ENCODE data around the gene SHB. TPM values are rescaled to one million over a fixed set of nuclear protein-coding genes. Genes with fewer than 3 reads are reported as not detected.

SHB gene
- total and polyA plus RNA-seq, 2 donors from 2014 or later: 16.4 to 39.8 TPM

GRCh38 chr9:38032266-38033110 lies 36.5 kb downstream of the SHB start:
- FAIRE-seq (no peak), DNase-seq (peak; percentile 79 to 89 (median 88))
- Histone ChIP-seq H3K4me3 (ENCODE audit: low read length in 3 of 3) (no peak overlapping the region), H3K36me3 (ENCODE audit: control insufficient read depth in 2 of 3, insufficient read depth in 3 of 3, low read length in 3 of 3) (no peaks in the 10 kb centered on the region), H3K27ac (ENCODE audit: low read depth in 2 of 2, low read length in 2 of 2) (peak overlapping the region; percentile 54 to 75), H3K9ac (ENCODE audit: low read length in 3 of 3) (no peak overlapping the region), H3K27me3 (ENCODE audit: control insufficient read depth, insufficient read depth, low read length) (no peaks in the 10 kb centered on the region), H3K4me1 (ENCODE audit: control insufficient read depth in 2 of 3, insufficient read depth in 2 of 3, low read depth in 1 of 3, low read length in 3 of 3) (peaks cover 0 to 25% (median 18%) of the 10 kb centered on the region in 3 donors), H3K9me3 (ENCODE audit: control insufficient read depth in 2 of 3, insufficient read depth in 1 of 3, low read length in 3 of 3) (no peaks in the 10 kb centered on the region)
- TF ChIP-seq CTCF (IDR thresholded peaks at IDR 0.05; ENCODE audit: borderline replicate concordance, extremely low read depth, insufficient read depth): no peak
- intact Hi-C loops (cut with DNase I): no loop called here

GRCh38 chr9:38031594-38031993 lies 37.4 kb downstream of the SHB start:
- H3K27ac ChIP-seq (ENCODE audit: low read depth in 2 of 2, low read length in 2 of 2): peak overlapping the region; percentile 39 to 75
- H3K9me3 ChIP-seq (ENCODE audit: control insufficient read depth in 2 of 3, insufficient read depth in 1 of 3, low read length in 3 of 3): no peaks in the 10 kb centered on the region
- no peak for TF ChIP-seq CTCF (IDR thresholded peaks at IDR 0.05; ENCODE audit: borderline replicate concordance, extremely low read depth, insufficient read depth)
- no peak overlapping the region for H3K4me3 ChIP-seq (ENCODE audit: low read length in 3 of 3)
- no peaks in the 10 kb centered on the region for H3K36me3 ChIP-seq (ENCODE audit: control insufficient read depth in 2 of 3, insufficient read depth in 3 of 3, low read length in 3 of 3)
- H3K9ac ChIP-seq (ENCODE audit: low read length in 3 of 3): no peak overlapping the region
- intact Hi-C loops (cut with DNase I): no loop called here
- FAIRE-seq: no peak
- DNase-seq: peak in 1 of 5 donors; percentile 54
- no peaks in the 10 kb centered on the region for H3K27me3 ChIP-seq (ENCODE audit: control insufficient read depth, insufficient read depth, low read length)
- peaks cover 0 to 33% (median 21%) of the 10 kb centered on the region in 3 donors for H3K4me1 ChIP-seq (ENCODE audit: control insufficient read depth in 2 of 3, insufficient read depth in 2 of 3, low read depth in 1 of 3, low read length in 3 of 3)

- Histone ChIP-seq H3K4me1 (ENCODE audit: control insufficient read depth in 2 of 3, insufficient read depth in 2 of 3, low read depth in 1 of 3, low read length in 3 of 3) (peaks cover 4 to 42% (median 30%) of the 10 kb centered on the region in 3 donors), H3K9me3 (ENCODE audit: control insufficient read depth in 2 of 3, insufficient read depth in 1 of 3, low read length in 3 of 3) (no peaks in the 10 kb centered on the region), H3K9ac (ENCODE audit: low read length in 3 of 3) (no peak overlapping the region), H3K4me3 (ENCODE audit: low read length in 3 of 3) (no peak overlapping the region), H3K27ac (ENCODE audit: low read depth in 2 of 2, low read length in 2 of 2) (no peak overlapping the region), H3K36me3 (ENCODE audit: control insufficient read depth in 2 of 3, insufficient read depth in 3 of 3, low read length in 3 of 3) (no peaks in the 10 kb centered on the region), H3K27me3 (ENCODE audit: control insufficient read depth, insufficient read depth, low read length) (no peaks in the 10 kb centered on the region)
- TF ChIP-seq CTCF (IDR thresholded peaks at IDR 0.05; ENCODE audit: borderline replicate concordance, extremely low read depth, insufficient read depth): no peak
- intact Hi-C loops (cut with DNase I): no loop called here
- FAIRE-seq: no peak
- no peak for DNase-seq
These were observed 38.4 kb downstream of the SHB start for GRCh38 chr9:38030658-38031057.
